ENCODE data around the gene MYCBP. TPM values are rescaled to one million over a fixed set of nuclear protein-coding genes. Genes with fewer than 3 reads are reported as not detected.

The MYCBP gene
- total and polyA plus RNA-seq, 4 donors = 7.8 to 21.2 (median 10.3) TPM

- Histone ChIP-seq H3K9ac (ENCODE audit: low read depth in 1 of 2, low read length in 2 of 2) (no peak overlapping the region), H3K27me3 (ENCODE audit: control insufficient read depth in 4 of 4, insufficient read depth in 4 of 4, low read length in 3 of 4) (no peaks in the 10 kb centered on the region), H3K27ac (ENCODE audit: low read depth in 1 of 2, low read length in 2 of 2) (no peak overlapping the region), H3K36me3 (ENCODE audit: control insufficient read depth in 4 of 4, insufficient read depth in 3 of 4, low read depth in 1 of 4, low read length in 3 of 4) (peaks cover 0 to 2% (median 0%) of the 10 kb centered on the region in 4 donors), H3K4me1 (ENCODE audit: control insufficient read depth in 4 of 4, insufficient read depth in 4 of 4, low read length in 3 of 4) (peaks cover 0 to 21% (median 19%) of the 10 kb centered on the region in 4 donors), H3K9me3 (ENCODE audit: control insufficient read depth in 4 of 4, low read length in 3 of 4) (no peaks in the 10 kb centered on the region), H3K4me3 (ENCODE audit: low read depth in 1 of 3, low read length in 3 of 3) (no peak overlapping the region)
- no peak for TF ChIP-seq MAX (IDR thresholded peaks at IDR 0.05)
- TF ChIP-seq SP1 (IDR thresholded peaks at IDR 0.05) = no peak
- TF ChIP-seq ATF3 (IDR thresholded peaks at IDR 0.05) = no peak
- no peak for TF ChIP-seq TAF1 (conservative IDR thresholded peaks at IDR 0.05)
- TF ChIP-seq REST (IDR thresholded peaks at IDR 0.05) = no peak
- no peak for TF ChIP-seq EGR1 (IDR thresholded peaks at IDR 0.05; ENCODE audit: low read depth in 2 of 2)
- no peak for TF ChIP-seq GABPA (IDR thresholded peaks at IDR 0.05 in 1 of 2, conservative IDR thresholded peaks at IDR 0.05 in 1 of 2)
- no peak for TF ChIP-seq FOXA2 (IDR thresholded peaks at IDR 0.05)
- no peak for TF ChIP-seq RAD21 (IDR thresholded peaks at IDR 0.05)
- no peak for TF ChIP-seq ZBTB33 (IDR thresholded peaks at IDR 0.05)
- no peak for TF ChIP-seq CTCF (IDR thresholded peaks at IDR 0.05; ENCODE audit: low read depth, low read length, missing input control)
- TF ChIP-seq RXRA (IDR thresholded peaks at IDR 0.05) = no peak
- TF ChIP-seq NR2F2 (IDR thresholded peaks at IDR 0.05) = no peak
- no peak for TF ChIP-seq JUND (IDR thresholded peaks at IDR 0.05)
- no peak for TF ChIP-seq HNF4A (conservative IDR thresholded peaks at IDR 0.05)
- TF ChIP-seq FOXA1 (IDR thresholded peaks at IDR 0.05) = no peak
- TF ChIP-seq YY1 (IDR thresholded peaks at IDR 0.05) = no peak
- TF ChIP-seq HNF4G (IDR thresholded peaks at IDR 0.05) = no peak
- WGBS = 97% methylated on average over 2 of the region's 2 CpGs
- DNase-seq (ENCODE audit: low spot score) = no peak
These were observed 2.7 kb upstream of the MYCBP start for GRCh38 chr1:38875811-38876210.

All from liver (tissue), 9 donors.